Fibroblast of the aortic adventitia (primary cell): ENCODE measurements around the gene NSUN4. TPM values are rescaled to one million over a fixed set of nuclear protein-coding genes. Genes with fewer than 3 reads are reported as not detected.
"Not testable (repeated sequence)": the region's sequence is repeated elsewhere in the genome, so short reads cannot be mapped to it uniquely, and the experiment has no call there.

ENCODE experiments used
- DNase-seq: peaks from one replicate; pipeline ENCODE4 v3.0.0-alpha.2; 2010; ENCODE audit warnings: low read depth
- H3K4me3 ChIP-seq: 2 replicates; pipeline ENCODE4 v1.5.1; 2011; ENCODE audit warnings: low read depth, mild to moderate bottlenecking, control low read depth, low read length, moderate library complexity
- total RNA-seq: library from RNA; depleted of rRNA; stranded (reverse); fragments of >200 nt; gene quantifications from 2 replicates; pipeline ENCODE4 v1.2.3, GENCODE V29; 2012; ENCODE audit warnings: low replicate concordance
- TF ChIP-seq, protein P1 (sequence below): IDR thresholded peaks from 2 replicates; pipeline ENCODE4 v1.5.1; 2011; ENCODE audit warnings: mild to moderate bottlenecking, low read length, control low read depth, inconsistent platforms; ENCODE audit not compliant: insufficient read depth

Gene NSUN4
- total RNA-seq, 1 donor: 15.9 TPM

DNA sequence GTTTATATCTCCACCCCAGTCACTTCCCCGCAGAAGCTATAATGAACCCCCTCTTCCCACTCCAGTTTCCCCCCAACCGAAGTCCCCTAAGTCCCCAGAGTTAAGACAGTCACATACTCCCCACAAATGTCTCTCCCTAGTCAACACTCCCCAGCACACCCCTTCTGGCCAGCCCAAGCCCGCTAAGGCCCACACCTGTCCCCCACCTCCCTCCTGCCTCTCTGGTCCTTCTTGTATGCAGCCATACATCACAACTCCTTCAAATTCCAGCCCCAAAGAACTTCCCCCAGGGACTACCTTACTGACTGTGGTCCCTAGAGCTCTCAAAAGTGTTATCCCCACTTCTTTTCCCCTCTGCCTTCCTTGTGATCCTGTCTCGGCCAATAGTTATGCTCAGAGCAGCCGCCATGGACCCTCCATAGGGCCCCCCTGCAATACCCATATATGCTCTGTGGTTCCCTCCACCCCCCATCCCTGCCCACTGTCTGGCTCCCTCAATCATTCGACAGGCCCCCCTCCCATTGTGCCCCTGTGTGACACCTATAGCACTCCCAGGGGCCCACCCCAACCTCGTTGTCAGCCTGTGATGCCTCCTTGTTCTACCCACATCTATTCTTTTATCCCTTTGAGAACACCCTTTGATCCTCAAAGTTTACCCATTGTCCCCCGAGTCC lies 2.2 kb downstream of the NSUN4 start:
- no peak overlapping the region for H3K4me3 ChIP-seq
- DNase-seq: no peak
- TF ChIP-seq, protein P1, sequence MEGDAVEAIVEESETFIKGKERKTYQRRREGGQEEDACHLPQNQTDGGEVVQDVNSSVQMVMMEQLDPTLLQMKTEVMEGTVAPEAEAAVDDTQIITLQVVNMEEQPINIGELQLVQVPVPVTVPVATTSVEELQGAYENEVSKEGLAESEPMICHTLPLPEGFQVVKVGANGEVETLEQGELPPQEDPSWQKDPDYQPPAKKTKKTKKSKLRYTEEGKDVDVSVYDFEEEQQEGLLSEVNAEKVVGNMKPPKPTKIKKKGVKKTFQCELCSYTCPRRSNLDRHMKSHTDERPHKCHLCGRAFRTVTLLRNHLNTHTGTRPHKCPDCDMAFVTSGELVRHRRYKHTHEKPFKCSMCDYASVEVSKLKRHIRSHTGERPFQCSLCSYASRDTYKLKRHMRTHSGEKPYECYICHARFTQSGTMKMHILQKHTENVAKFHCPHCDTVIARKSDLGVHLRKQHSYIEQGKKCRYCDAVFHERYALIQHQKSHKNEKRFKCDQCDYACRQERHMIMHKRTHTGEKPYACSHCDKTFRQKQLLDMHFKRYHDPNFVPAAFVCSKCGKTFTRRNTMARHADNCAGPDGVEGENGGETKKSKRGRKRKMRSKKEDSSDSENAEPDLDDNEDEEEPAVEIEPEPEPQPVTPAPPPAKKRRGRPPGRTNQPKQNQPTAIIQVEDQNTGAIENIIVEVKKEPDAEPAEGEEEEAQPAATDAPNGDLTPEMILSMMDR: no peak

DNA sequence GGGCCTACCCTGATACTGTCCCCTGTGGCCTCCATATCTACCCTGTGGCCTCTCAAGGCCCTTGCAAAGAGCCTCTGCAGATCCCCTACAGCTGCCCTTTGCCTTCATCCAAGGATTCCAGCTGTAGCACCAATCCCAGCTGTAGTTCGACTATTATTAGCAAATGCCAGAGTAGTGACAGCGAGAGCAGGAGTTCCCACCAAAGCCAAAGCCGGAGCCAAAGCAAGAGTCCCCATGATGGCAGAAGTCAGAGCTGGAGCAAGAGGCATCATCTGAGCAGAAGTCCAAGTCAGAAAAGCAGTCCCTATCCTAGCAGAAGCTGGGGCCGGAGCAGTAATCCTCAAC lies 2.7 kb downstream of the NSUN4 start:
- TF ChIP-seq, protein P1: no peak
- no peak overlapping the region for H3K4me3 ChIP-seq
- no peak for DNase-seq

GRCh38 chr1:46343705-46344104 lies 3.1 kb downstream of the NSUN4 start:
- TF ChIP-seq, protein P1: no peak
- DNase-seq: no peak
- no peak overlapping the region for H3K4me3 ChIP-seq

DNA sequence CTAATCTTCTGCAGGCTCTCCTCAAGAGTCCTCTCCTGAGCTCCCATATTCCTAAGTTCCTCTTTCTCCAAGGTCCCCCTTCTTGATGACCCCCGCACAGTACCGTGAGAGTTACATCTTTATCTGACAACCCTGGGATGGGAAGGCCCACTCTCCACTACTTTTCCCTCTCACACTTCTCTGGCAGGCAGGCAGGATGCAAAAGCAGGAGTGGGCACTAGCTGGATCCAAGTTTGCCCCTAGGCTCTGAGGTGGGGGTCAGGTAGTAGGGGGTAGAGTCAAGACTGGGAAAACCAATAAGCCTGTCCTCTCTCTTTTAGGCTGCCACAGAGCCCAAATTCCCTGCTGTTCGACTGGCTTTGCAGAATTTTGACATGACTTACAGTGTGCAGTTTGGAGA lies 3.9 kb downstream of the NSUN4 start:
- no peak for DNase-seq
- no peak overlapping the region for H3K4me3 ChIP-seq
- TF ChIP-seq, protein P1: no peak

DNA sequence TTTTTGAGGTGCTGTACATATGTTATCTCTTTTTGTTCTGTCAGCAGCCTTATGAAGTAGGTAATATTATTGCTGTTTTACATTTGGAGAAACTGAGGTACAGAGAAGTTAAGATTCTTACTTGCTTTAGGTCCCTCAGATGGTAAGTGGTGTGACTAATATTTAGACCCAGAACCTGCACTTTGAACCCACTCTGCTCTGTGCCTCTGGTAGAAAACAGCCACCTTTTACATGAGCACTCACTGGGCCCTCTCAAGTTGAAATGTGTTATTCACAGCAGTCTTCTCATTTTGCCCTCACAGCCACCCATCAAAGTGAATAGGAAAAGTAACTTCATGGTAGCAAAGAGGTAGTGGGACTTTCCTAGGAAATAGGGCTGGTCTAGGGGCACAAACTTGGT lies 4.7 kb downstream of the NSUN4 start:
- no peak for DNase-seq
- H3K4me3 ChIP-seq: no peak overlapping the region
- TF ChIP-seq, protein P1: no peak

DNA sequence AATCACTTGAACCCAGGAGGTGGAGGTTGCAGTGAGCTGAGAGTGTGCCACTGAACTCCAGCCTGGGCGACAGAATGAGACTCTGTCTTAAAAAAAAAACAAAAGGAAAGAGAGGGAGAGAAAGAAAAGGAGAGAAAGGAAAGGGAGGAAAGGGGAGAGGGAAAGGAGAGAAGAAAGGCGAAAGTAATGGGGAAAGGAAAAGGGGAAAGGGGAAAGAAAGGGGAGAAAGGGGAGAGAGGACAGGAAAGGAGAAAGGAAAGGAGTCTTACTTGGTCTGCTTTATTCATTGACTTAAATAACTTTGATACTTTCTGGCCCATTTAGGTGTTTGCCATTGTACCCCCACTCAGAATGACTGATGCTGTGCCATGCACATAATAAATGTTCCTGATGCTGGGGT lies 11.8 kb downstream of the NSUN4 start:
- H3K4me3 ChIP-seq: no peak overlapping the region
- no peak for DNase-seq
- TF ChIP-seq, protein P1: no peak

GRCh38 chr1:46355920-46356319 lies 15.3 kb downstream of the NSUN4 start:
- DNase-seq, H3K4me3 ChIP-seq: not testable (repeated sequence)
